Measurements from ENCODE around the gene SEC24B. TPM values are rescaled to one million over a fixed set of nuclear protein-coding genes. Genes with fewer than 3 reads are reported as not detected.

The SEC24B gene
- total and polyA plus RNA-seq, 2 experiments from 2014 or later = 17.2 to 28.3 TPM

DNA sequence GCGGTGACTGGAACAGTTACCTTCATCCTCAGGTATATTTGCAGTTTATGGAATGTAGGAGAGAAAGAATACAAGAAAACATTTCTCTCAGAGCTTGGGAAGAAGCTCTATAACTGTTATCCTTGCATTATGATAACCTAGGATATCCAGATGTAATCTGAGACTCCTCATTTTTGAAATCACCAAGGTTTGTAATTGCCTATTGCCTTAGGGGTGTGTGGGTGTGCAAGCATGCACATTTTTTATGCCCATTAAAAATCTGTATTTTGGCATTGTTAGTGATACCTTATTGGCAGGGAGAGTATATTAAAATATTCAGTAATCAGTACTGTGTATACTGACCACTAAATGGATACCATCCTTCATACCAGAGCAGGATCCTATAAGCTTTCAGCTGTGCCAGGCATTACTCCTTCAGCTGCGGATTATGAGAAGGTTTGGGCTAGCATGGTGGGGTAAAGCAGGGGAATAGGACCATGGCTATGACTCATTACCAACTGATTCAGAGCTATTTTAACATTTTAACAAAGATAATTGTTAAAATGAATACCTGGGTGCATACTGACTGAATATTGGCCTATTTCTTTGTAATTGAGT lies 8.3 kb downstream of the SEC24B start:
- Histone ChIP-seq H3K4me1 (ENCODE audit: insufficient read depth) (peaks cover 23% of the 10 kb centered on the region), H3K27ac (no peak overlapping the region), H3K79me2 (peaks cover 100% of the 10 kb centered on the region), H3K4me2 (no peak overlapping the region), H3K36me3 (replicated peaks; ENCODE audit: insufficient read depth, low read depth) (no peaks in the 10 kb centered on the region), H2AFZ (no peak overlapping the region), H3K9me3 (ENCODE audit: low read depth) (peaks cover 6% of the 10 kb centered on the region), H3K4me3 (no peak overlapping the region), H3K27me3 (no peaks in the 10 kb centered on the region), H4K20me1 (ENCODE audit: insufficient read depth, poor library complexity, severe bottlenecking) (peaks cover 98% of the 10 kb centered on the region), H3K9me2 (replicated peaks; ENCODE audit: insufficient read depth) (no peaks in the 10 kb centered on the region)
- DNase-seq (ENCODE audit: low spot score) = no peak
- 79% methylated on average over 2 of the region's 2 CpGs for WGBS (ENCODE audit: low lambda C conversion rate, missing lambda C conversion rate)
- TF ChIP-seq CTCF (IDR thresholded peaks at IDR 0.05; ENCODE audit: poor library complexity) = no peak
- no peak for TF ChIP-seq EZH2 (IDR thresholded peaks at IDR 0.05; ENCODE audit: borderline replicate concordance)
- no peak for TF ChIP-seq EZH2phosphoT487 (IDR thresholded peaks at IDR 0.05; ENCODE audit: low read depth, severe bottlenecking, unreplicated experiment)

DNA sequence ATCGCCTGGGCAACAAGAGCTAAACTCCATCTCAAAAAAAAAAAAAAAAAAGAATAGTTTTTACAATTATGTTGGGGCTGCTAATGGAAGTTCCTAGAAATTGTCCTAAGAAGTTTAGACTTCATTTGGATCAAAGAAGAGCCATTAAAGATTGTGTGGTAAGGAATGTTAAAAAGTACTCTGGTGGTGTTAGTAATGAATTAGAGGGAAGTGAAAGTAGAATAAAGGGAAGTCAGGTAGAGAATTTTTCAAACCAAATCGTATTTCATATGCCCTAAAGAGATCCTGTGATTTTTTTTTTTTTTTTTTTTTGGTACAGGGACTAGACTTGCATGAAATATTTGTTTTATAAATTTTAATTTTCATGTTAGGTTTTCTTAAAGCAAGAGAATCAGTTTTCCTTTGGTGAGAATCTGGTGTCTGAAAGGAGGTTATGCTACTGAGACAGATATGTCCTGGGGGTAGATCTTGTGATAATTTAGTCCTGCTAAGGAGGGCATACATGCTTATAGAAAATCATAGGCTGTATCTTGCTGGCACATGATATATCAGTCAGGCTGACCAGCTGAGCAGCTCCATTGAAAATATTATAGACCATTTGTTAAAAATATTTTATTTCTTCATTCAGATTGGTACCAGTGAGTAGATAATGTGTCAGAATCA lies 10.7 kb downstream of the SEC24B start:
- TF ChIP-seq EZH2phosphoT487 (IDR thresholded peaks at IDR 0.05; ENCODE audit: low read depth, severe bottlenecking, unreplicated experiment) (no peak), CTCF (IDR thresholded peaks at IDR 0.05; ENCODE audit: poor library complexity) (no peak), EZH2 (IDR thresholded peaks at IDR 0.05; ENCODE audit: borderline replicate concordance) (no peak)
- H3K79me2 ChIP-seq = peaks cover 100% of the 10 kb centered on the region
- no peaks in the 10 kb centered on the region for H3K27me3 ChIP-seq
- H3K4me2 ChIP-seq = no peak overlapping the region
- WGBS (ENCODE audit: low lambda C conversion rate, missing lambda C conversion rate) = 92% methylated on average over 2 of the region's 2 CpGs
- peaks cover 23% of the 10 kb centered on the region for H3K4me1 ChIP-seq (ENCODE audit: insufficient read depth)
- H2AFZ ChIP-seq = no peak overlapping the region
- no peak overlapping the region for H3K27ac ChIP-seq
- H3K9me2 ChIP-seq (replicated peaks; ENCODE audit: insufficient read depth) = no peaks in the 10 kb centered on the region
- DNase-seq (ENCODE audit: low spot score) = no peak
- H3K4me3 ChIP-seq = no peak overlapping the region
- no peaks in the 10 kb centered on the region for H3K36me3 ChIP-seq (replicated peaks; ENCODE audit: insufficient read depth, low read depth)
- peaks cover 6% of the 10 kb centered on the region for H3K9me3 ChIP-seq (ENCODE audit: low read depth)
- H4K20me1 ChIP-seq (ENCODE audit: insufficient read depth, poor library complexity, severe bottlenecking) = peaks cover 92% of the 10 kb centered on the region

DNA sequence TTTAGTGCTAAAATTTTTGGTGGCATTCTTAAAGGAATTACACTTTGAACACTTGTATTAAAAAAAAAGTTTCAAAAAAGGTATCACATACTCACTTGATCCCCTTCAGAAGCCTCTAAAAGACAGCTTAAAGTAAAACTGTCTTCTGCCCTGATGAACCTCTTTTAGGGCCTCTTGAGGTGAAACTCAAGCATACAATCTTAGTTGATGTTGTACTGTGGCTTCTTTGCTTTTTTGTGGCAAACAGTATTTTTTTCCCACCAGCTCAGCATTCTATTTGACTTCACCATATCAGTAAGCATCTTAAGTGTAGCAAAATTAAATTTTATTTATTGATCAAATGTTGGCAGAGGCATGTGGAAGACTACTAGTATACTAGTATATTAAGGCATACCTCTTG lies 13.7 kb downstream of the SEC24B start:
- Histone ChIP-seq H3K4me2 (no peak overlapping the region), H3K4me3 (no peak overlapping the region), H3K27ac (no peak overlapping the region), H3K4me1 (ENCODE audit: insufficient read depth) (peaks cover 4% of the 10 kb centered on the region), H3K9me2 (replicated peaks; ENCODE audit: insufficient read depth) (no peaks in the 10 kb centered on the region), H4K20me1 (ENCODE audit: insufficient read depth, poor library complexity, severe bottlenecking) (peaks cover 79% of the 10 kb centered on the region), H3K36me3 (replicated peaks; ENCODE audit: insufficient read depth, low read depth) (no peaks in the 10 kb centered on the region), H3K9me3 (ENCODE audit: low read depth) (peaks cover 6% of the 10 kb centered on the region), H3K27me3 (no peaks in the 10 kb centered on the region), H3K79me2 (peaks cover 100% of the 10 kb centered on the region), H2AFZ (no peak overlapping the region)
- TF ChIP-seq EZH2 (IDR thresholded peaks at IDR 0.05; ENCODE audit: borderline replicate concordance) (no peak), CTCF (IDR thresholded peaks at IDR 0.05; ENCODE audit: poor library complexity) (no peak), EZH2phosphoT487 (IDR thresholded peaks at IDR 0.05; ENCODE audit: low read depth, severe bottlenecking, unreplicated experiment) (no peak)
- no peak for DNase-seq (ENCODE audit: low spot score)

Measured in hepatocyte (in vitro differentiated cells).